ENCODE data around the gene IFI27L1. TPM values are rescaled to one million over a fixed set of nuclear protein-coding genes. Genes with fewer than 3 reads are reported as not detected.
"Not testable (repeated sequence)": the region's sequence is repeated elsewhere in the genome, so short reads cannot be mapped to it uniquely, and the experiment has no call there.

The IFI27L1 gene
- total and polyA plus RNA-seq, 4 donors, result 14.6 to 41.5 (median 19.9) TPM

DNA sequence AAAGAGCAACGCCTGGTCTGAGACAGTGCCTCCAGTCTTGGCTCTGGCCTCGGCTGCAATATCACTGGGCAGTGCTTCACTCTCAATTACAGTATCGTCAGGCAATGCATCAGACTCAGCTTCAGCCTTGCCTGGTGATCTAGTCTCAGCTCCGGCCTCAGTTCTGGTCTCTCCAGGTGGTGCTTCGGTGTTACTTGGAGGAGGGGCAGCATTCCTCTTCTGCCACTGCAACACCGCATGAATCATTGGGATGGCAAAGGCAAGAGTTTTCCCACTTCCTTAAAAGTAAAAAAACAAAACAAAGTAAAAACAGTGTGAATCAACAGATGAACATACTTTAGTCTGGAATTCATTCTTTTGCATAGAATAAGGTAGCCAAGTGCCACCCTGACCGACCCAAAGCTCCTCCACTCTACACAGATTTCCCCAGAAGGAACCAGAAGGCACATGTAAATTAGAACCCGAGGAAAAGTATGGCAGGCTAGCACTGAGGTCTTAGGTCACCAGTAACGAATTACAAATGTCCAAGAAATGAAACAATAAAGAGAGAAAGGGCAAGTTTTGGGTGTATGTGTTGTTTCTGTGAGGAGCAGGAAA lies 18.7 kb upstream of the IFI27L1 start:
- WGBS, 2 donors, result 77 to 84% methylated on average over 9 of the region's 9 CpGs
- ATAC-seq (ENCODE audit: insufficient read depth, low FRiP score), result no peak
- Histone ChIP-seq H3K27ac (ENCODE audit: low read depth in 1 of 2, low read length in 1 of 2) (no peak overlapping the region), H3K4me3 (no peak overlapping the region), H3K27me3 (ENCODE audit: control insufficient read depth in 3 of 3, insufficient read depth in 3 of 3, low read length in 2 of 3) (no peaks in the 10 kb centered on the region), H3K9me3 (ENCODE audit: control insufficient read depth in 4 of 4, insufficient read depth in 3 of 4, low read length in 3 of 4) (peaks cover 0 to 2% (median 0%) of the 10 kb centered on the region in 4 donors), H3K36me3 (ENCODE audit: control insufficient read depth in 4 of 4, insufficient read depth in 4 of 4, low read length in 4 of 4) (peaks cover 27 to 45% (median 33%) of the 10 kb centered on the region in 4 donors), H3K4me1 (ENCODE audit: control insufficient read depth in 5 of 5, insufficient read depth in 5 of 5, low read length in 5 of 5) (peaks cover 0 to 14% (median 4%) of the 10 kb centered on the region in 5 donors), H3K9ac (ENCODE audit: insufficient read depth in 1 of 2, low read length in 2 of 2) (peak overlapping the region in 1 of 2 donors; percentile 4)
- DNase-seq, result no peak
- TF ChIP-seq, protein P1, sequence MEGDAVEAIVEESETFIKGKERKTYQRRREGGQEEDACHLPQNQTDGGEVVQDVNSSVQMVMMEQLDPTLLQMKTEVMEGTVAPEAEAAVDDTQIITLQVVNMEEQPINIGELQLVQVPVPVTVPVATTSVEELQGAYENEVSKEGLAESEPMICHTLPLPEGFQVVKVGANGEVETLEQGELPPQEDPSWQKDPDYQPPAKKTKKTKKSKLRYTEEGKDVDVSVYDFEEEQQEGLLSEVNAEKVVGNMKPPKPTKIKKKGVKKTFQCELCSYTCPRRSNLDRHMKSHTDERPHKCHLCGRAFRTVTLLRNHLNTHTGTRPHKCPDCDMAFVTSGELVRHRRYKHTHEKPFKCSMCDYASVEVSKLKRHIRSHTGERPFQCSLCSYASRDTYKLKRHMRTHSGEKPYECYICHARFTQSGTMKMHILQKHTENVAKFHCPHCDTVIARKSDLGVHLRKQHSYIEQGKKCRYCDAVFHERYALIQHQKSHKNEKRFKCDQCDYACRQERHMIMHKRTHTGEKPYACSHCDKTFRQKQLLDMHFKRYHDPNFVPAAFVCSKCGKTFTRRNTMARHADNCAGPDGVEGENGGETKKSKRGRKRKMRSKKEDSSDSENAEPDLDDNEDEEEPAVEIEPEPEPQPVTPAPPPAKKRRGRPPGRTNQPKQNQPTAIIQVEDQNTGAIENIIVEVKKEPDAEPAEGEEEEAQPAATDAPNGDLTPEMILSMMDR (IDR thresholded peaks at IDR 0.05; ENCODE audit: control extremely low read depth, extremely low read depth), result no peak

- H3K27me3 ChIP-seq (ENCODE audit: control insufficient read depth in 3 of 3, insufficient read depth in 3 of 3, low read length in 2 of 3), result no peaks in the 10 kb centered on the region
- H3K27ac ChIP-seq (ENCODE audit: low read depth in 1 of 2, low read length in 1 of 2), result no peak overlapping the region
- H3K9me3 ChIP-seq (ENCODE audit: control insufficient read depth in 4 of 4, insufficient read depth in 3 of 4, low read length in 3 of 4), result peaks cover 0 to 2% (median under 1%) of the 10 kb centered on the region in 4 donors
- 73 to 74% methylated on average over 8 of the region's 8 CpGs for WGBS, 2 donors
- no peak for ATAC-seq (ENCODE audit: insufficient read depth, low FRiP score)
- no peak overlapping the region for H3K9ac ChIP-seq (ENCODE audit: insufficient read depth in 1 of 2, low read length in 2 of 2)
- H3K36me3 ChIP-seq (ENCODE audit: control insufficient read depth in 4 of 4, insufficient read depth in 4 of 4, low read length in 4 of 4), result peaks cover 3 to 10% (median 7%) of the 10 kb centered on the region in 4 donors
- DNase-seq, result no peak
- H3K4me3 ChIP-seq, result no peak overlapping the region
- TF ChIP-seq, protein P1 (IDR thresholded peaks at IDR 0.05; ENCODE audit: control extremely low read depth, extremely low read depth), result no peak
- H3K4me1 ChIP-seq (ENCODE audit: control insufficient read depth in 5 of 5, insufficient read depth in 5 of 5, low read length in 5 of 5), result peaks cover 0 to 10% (median 4%) of the 10 kb centered on the region in 5 donors
These were observed 14.9 kb upstream of the IFI27L1 start for GRCh38 chr14:94066089-94066676.

- ATAC-seq (ENCODE audit: insufficient read depth, low FRiP score); DNase-seq; H3K9me3 ChIP-seq (ENCODE audit: control insufficient read depth in 4 of 4, insufficient read depth in 3 of 4, low read length in 3 of 4); H3K4me3 ChIP-seq; H3K27ac ChIP-seq (ENCODE audit: low read depth in 1 of 2, low read length in 1 of 2); H3K27me3 ChIP-seq (ENCODE audit: control insufficient read depth in 3 of 3, insufficient read depth in 3 of 3, low read length in 2 of 3); H3K36me3 ChIP-seq (ENCODE audit: control insufficient read depth in 4 of 4, insufficient read depth in 4 of 4, low read length in 4 of 4); H3K4me1 ChIP-seq (ENCODE audit: control insufficient read depth in 5 of 5, insufficient read depth in 5 of 5, low read length in 5 of 5); H3K9ac ChIP-seq (ENCODE audit: insufficient read depth in 1 of 2, low read length in 2 of 2): not testable (repeated sequence)
- 96 to 97% methylated on average over 3 of the region's 3 CpGs for WGBS, 2 donors
These were observed 9.0 kb upstream of the IFI27L1 start for GRCh38 chr14:94072076-94072475.

- H3K27me3 ChIP-seq (ENCODE audit: control insufficient read depth in 3 of 3, insufficient read depth in 3 of 3, low read length in 2 of 3), result no peaks in the 10 kb centered on the region
- no peak overlapping the region for H3K9ac ChIP-seq (ENCODE audit: insufficient read depth in 1 of 2, low read length in 2 of 2)
- peaks cover 6 to 25% (median 22%) of the 10 kb centered on the region in 5 donors for H3K4me1 ChIP-seq (ENCODE audit: control insufficient read depth in 5 of 5, insufficient read depth in 5 of 5, low read length in 5 of 5)
- peaks cover 0 to 8% (median 1%) of the 10 kb centered on the region in 4 donors for H3K9me3 ChIP-seq (ENCODE audit: control insufficient read depth in 4 of 4, insufficient read depth in 3 of 4, low read length in 3 of 4)
- 97% methylated on average over 3 of the region's 3 CpGs for WGBS, 2 donors
- TF ChIP-seq, protein P1 (IDR thresholded peaks at IDR 0.05; ENCODE audit: control extremely low read depth, extremely low read depth), result no peak
- no peak overlapping the region for H3K4me3 ChIP-seq
- ATAC-seq (ENCODE audit: insufficient read depth, low FRiP score), result no peak
- H3K36me3 ChIP-seq (ENCODE audit: control insufficient read depth in 4 of 4, insufficient read depth in 4 of 4, low read length in 4 of 4), result peaks cover 6 to 25% (median 16%) of the 10 kb centered on the region in 4 donors
- H3K27ac ChIP-seq (ENCODE audit: low read depth in 1 of 2, low read length in 1 of 2), result no peak overlapping the region
- no peak for DNase-seq
These were observed 6.6 kb upstream of the IFI27L1 start for GRCh38 chr14:94074534-94074933.
